Measurements from ENCODE around the gene MTUS2. TPM values are rescaled to one million over a fixed set of nuclear protein-coding genes. Genes with fewer than 3 reads are reported as not detected.

Gene MTUS2
- total RNA-seq, 2 donors from 2014 or later, result 4.0 to 5.4 TPM

DNA sequence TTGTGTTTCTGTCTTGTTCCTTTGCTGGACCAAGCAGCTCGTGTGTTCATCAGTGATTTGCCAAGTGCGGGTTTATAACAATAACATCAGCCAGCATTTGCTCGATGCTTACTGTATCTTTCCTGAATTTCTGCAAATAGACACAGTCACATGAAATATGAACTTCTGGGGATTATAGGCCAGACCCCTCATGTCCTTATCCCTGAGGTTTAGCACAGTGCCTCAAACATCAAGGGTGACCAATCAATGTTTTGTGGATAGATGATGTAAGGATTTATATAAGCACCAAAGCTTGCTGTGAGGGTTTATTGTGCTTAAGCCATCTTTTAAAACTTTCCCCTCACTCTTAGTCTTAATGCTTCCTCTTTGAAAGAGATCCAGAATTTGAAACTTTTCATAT is 451.5 kb downstream of the MTUS2 start:
- H3K9me3 ChIP-seq, result no peaks in the 10 kb centered on the region
- ATAC-seq, result no peak
- H3K27ac ChIP-seq, result no peak overlapping the region
- no peak for DNase-seq
- WGBS, 2 donors, result 41 to 54% methylated on average over 3 of the region's 3 CpGs
- H3K4me1 ChIP-seq, result no peaks in the 10 kb centered on the region
- no peaks in the 10 kb centered on the region for H3K27me3 ChIP-seq
- intact Hi-C loops (cut with DNase I), result no loop called here
- no peak overlapping the region for H3K4me3 ChIP-seq
- H3K36me3 ChIP-seq (replicated peaks in 1 of 2; ENCODE audit: insufficient read depth in 1 of 2, low read depth in 2 of 2), result no peaks in the 10 kb centered on the region
- TF ChIP-seq, protein P1, sequence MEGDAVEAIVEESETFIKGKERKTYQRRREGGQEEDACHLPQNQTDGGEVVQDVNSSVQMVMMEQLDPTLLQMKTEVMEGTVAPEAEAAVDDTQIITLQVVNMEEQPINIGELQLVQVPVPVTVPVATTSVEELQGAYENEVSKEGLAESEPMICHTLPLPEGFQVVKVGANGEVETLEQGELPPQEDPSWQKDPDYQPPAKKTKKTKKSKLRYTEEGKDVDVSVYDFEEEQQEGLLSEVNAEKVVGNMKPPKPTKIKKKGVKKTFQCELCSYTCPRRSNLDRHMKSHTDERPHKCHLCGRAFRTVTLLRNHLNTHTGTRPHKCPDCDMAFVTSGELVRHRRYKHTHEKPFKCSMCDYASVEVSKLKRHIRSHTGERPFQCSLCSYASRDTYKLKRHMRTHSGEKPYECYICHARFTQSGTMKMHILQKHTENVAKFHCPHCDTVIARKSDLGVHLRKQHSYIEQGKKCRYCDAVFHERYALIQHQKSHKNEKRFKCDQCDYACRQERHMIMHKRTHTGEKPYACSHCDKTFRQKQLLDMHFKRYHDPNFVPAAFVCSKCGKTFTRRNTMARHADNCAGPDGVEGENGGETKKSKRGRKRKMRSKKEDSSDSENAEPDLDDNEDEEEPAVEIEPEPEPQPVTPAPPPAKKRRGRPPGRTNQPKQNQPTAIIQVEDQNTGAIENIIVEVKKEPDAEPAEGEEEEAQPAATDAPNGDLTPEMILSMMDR (IDR thresholded peaks at IDR 0.05), result no peak
- no peak for TF ChIP-seq POLR2A (IDR thresholded peaks at IDR 0.05)

- H3K36me3 ChIP-seq (replicated peaks in 1 of 2; ENCODE audit: insufficient read depth in 1 of 2, low read depth in 2 of 2), result no peaks in the 10 kb centered on the region
- no peaks in the 10 kb centered on the region for H3K9me3 ChIP-seq
- H3K27me3 ChIP-seq, result no peaks in the 10 kb centered on the region
- H3K27ac ChIP-seq, result no peak overlapping the region
- 50 to 56% methylated on average over 2 of the region's 2 CpGs for WGBS, 2 donors
- H3K4me1 ChIP-seq, result no peaks in the 10 kb centered on the region
- no peak overlapping the region for H3K4me3 ChIP-seq
- DNase-seq (no peak), ATAC-seq (no peak)
- intact Hi-C loops (cut with DNase I), result no loop called here
- TF ChIP-seq, protein P1 (IDR thresholded peaks at IDR 0.05), result no peak
- no peak for TF ChIP-seq POLR2A (IDR thresholded peaks at IDR 0.05)
Observed at GRCh38 chr13:29279356-29280254, 459.5 kb downstream of the MTUS2 start.

- no peak for TF ChIP-seq POLR2A (IDR thresholded peaks at IDR 0.05)
- TF ChIP-seq, protein P1 (IDR thresholded peaks at IDR 0.05), result no peak
- 65 to 87% methylated on average over 2 to 5 of the region's 5 CpGs for WGBS, 2 donors
- H3K27me3 ChIP-seq, result no peaks in the 10 kb centered on the region
- H3K4me3 ChIP-seq, result no peak overlapping the region
- H3K4me1 ChIP-seq, result no peaks in the 10 kb centered on the region
- H3K36me3 ChIP-seq (replicated peaks in 1 of 2; ENCODE audit: insufficient read depth in 1 of 2, low read depth in 2 of 2), result no peaks in the 10 kb centered on the region
- ATAC-seq (no peak), DNase-seq (no peak)
- no peak overlapping the region for H3K27ac ChIP-seq
- no peaks in the 10 kb centered on the region for H3K9me3 ChIP-seq
- intact Hi-C loops (cut with DNase I), result no loop called here
Observed at GRCh38 chr13:29281932-29282495, 461.9 kb downstream of the MTUS2 start.

- H3K36me3 ChIP-seq (replicated peaks in 1 of 2; ENCODE audit: insufficient read depth in 1 of 2, low read depth in 2 of 2), result no peaks in the 10 kb centered on the region
- intact Hi-C loops (cut with DNase I), result no loop called here
- TF ChIP-seq, protein P1 (IDR thresholded peaks at IDR 0.05), result no peak
- no peak for TF ChIP-seq POLR2A (IDR thresholded peaks at IDR 0.05)
- no peak for ATAC-seq
- H3K4me1 ChIP-seq, result no peaks in the 10 kb centered on the region
- no peaks in the 10 kb centered on the region for H3K27me3 ChIP-seq
- no peaks in the 10 kb centered on the region for H3K9me3 ChIP-seq
- no peak overlapping the region for H3K27ac ChIP-seq
- DNase-seq, result no peak
- H3K4me3 ChIP-seq, result no peak overlapping the region
Observed at GRCh38 chr13:29284726-29285125, 464.6 kb downstream of the MTUS2 start.

Measured in body of pancreas (tissue), 4 donors.